GM19351 (cell line): ENCODE data around the gene SAMD3.
"Not testable (repeated sequence)": the region's sequence is repeated elsewhere in the genome, so short reads cannot be mapped to it uniquely, and the experiment has no call there.

Experiments
- ATAC-seq: cut with Tn5 transposase; IDR thresholded peaks from one replicate; pipeline ENCODE4 v1.9.1; 2021; ENCODE audit warnings: mild to moderate bottlenecking, moderate library complexity; ENCODE audit not compliant: unreplicated experiment

SAMD3 gene, protein sequence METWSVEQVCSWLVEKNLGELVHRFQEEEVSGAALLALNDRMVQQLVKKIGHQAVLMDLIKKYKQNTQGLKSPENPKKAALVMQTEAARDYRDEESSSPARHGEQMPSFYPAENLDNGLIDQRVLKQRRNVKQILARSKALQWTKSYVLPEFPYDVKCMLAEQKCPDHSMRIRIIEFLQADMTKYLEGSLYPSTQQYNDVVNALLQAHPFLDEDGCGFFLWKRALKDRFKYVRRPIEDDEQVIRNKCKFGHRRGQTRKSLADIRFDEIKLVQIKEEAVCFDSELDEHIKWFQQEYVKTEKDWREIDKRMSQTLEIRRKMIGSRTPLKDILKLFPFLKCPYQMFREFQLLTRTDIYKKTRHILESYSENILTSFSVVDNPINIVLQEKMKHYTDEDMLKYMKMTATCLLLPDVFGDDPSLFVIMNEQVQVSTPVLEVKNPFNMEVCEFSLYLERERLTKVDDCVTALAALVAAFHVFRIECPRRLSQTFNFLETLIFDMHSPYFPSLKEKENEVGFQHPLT

DNA sequence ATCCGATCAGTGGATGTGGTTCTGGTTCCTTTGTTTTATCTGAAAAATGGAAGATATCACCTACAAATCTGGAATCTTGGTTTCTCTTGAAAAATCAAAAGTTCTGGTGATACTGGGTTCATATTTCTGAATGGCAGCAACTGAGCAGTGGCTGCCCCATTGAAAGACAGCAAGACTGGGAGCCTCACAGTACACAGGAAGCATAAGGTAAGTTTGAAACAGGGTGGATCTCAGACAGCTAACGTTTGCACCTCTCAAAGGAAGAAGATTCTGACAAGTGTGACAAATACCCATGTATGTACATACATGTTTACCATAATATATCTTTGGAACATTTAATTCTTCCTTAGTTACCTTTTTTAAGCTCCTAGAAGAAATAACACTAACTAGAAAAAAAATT, at the start of gene SAMD3:
SAMD3 (minus strand) TSS at position 177 of the 400 bp plus-strand sequence. CDS start 7,678 bp downstream, outside the sequence.
- ATAC-seq: no peak

DNA sequence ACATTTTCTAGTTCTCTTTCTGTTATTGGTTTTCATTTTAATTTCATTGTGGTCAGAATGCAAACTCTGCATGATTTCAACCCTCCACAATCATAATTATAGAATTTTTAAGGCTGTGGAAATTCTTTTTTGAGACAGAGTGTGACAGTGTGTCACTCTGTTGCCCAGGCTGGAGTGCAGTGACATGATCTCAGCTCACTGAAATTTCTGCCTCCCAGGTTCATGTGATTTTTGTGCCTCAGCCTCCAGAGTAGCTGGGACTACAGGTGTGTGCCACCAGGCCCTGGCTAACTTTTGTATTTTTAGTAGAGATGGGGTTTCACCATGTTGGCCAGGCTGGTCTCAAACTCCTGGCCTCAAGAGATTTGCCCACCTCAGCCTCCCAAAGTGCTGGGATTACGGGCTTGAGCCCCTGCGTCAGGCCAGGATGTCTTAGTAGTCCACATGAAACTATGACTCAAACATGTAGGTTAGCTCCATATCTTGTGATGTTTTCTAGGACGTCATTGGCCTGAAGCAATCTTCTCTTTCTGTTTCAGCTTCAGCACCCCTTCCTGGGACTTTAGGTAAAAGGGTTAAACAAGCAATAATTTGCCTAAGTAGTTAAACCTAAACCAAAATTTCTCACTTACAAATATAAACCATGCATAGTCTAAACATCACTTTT, 47.4 kb upstream of the SAMD3 start:
- peak; percentile 95 for ATAC-seq

DNA sequence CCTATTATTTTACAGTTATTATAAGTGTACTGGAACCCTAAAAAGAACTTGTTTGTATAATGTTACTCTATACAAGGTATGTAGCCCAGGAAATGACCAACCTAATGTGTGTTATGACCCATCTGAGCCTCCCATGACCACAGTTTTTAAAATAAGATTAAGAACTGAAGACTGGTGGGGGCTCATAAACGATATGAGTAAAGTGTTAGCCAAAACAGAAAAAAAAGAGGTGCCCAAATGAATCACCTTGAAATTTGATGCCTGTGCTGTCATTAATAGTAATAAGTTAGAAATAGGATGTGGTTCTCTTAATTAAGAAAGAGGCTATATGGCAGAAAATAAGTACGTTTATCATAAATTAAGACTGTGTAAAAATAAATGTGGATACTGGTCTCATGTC, 42.8 kb upstream of the SAMD3 start:
- ATAC-seq: not testable (repeated sequence)

DNA sequence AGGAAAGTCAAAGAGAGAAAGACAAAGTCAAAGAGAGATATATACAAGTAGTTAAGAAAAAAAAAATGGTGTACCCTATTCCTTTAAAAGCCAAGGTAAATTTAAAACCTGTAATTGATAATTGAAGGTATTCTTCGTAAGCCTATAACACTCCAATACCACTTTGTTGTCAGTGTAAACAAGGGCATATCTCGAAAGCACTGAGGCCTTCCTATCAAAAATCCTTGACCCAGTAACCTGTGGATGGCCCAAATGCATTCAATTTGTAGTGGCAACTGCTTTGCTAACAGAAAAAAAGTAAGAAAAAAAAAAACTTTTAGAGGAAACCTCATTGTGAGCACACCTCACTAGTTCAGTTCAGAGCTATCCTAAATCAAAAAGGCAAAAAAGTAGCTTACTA, 39.3 kb upstream of the SAMD3 start:
- no peak for ATAC-seq

DNA sequence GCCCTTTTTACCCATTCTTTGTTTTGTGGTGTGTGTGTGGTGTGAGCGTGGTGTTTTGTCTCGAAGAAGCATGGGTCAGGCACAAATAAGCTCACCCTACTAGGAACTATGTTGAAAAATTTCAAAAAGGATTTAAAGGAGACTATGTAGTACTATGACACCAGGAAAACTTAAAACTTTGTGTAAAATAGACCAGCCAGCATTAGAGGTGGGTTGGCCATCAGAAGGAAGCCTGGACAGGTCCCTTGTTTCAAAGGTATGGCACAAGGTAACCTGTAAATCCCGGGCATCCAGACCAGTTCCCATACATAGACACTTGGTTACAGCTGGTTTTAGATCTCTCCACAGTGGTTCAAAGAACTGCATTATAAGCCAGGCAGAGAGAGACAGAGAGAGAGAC, 38.8 kb upstream of the SAMD3 start:
- not testable (repeated sequence) for ATAC-seq

DNA sequence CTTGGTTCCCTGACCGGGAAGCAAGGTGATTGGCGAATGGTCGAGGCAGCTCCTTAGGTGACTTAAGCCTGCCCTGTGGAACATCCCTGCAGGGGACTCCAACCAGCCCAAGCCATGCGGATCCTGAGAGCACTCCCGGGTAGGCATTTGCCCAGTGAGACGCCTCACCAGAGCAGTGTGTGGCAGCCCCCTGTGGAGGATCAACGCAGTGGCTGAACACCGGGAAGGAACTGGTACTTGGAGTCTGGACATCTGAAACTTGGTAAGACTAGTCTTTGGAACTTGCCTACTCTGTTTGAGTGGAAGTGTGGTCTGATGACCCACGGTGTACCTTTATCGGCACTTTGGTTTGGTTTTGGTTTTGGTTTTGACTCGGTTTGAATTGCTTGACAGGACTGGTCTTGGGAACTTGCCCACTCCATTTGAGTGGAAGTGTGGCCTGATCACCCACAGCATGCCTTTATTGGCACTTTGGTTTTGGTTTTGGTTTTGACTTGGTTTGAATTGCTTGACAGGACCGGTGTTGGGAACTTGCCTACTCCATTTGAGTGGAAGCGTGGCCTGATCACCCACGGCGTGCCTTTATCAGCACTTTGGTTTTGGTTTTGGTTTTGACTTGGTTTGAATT, 38.0 kb upstream of the SAMD3 start:
- peak; percentile 38 for ATAC-seq

DNA sequence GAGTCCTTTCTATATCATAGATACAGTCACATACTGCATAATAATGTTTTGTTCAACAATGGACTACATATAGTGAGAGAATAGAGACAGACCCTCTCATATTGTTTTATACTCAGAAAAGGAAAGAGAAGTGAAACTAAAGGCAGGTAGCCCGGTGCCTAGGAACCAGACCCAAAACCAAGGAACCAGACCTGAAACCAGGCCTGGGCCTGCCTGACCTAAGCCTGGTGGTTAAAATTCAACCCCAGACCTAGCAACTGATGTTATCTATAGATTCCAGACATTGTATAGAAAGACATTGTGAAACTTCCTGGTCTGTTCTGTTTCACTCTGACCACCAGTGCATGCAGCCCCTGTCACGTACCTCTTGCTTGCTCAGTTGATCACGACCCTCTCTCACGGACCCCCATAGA, 37.3 kb upstream of the SAMD3 start:
- peak; percentile 59 for ATAC-seq

DNA sequence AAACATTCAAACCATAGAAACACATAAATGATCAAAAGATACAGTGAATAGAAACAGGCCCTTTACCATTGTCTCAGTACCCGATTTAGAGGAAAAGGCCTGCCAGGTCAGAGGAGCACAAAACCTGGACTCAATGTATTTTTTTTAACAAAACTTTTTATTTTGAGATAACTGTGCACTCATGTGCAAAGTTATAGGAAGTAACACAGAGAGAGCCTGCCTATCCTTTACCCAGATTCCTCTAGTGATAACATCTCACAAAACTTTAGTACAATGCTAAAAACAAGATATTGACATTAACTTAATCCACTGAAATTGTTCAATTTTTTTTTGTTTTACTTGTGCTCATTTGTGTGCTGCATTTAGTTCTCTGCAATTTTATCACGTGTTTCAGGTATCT, 36.8 kb upstream of the SAMD3 start:
- peak; percentile 18 for ATAC-seq

DNA sequence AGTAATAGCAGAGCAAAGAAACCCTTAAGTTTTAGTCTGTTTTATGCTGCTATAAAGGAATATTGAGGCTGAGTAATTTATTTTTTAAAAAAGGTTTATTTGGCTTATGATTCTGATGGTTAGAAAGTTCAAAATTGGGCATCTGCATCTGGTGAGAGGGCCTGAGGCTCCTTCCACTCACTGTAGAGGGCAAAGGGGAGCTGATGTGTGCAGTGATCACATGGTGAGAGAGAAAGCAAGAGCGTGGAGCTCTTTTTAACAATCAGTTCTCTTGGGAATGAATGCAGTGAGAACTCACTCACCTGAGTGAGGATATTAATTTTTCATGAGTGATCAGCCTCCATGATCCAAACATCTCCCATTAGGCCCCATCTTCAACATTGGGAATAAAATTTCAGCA, 36.4 kb upstream of the SAMD3 start:
- ATAC-seq: peak; percentile 40

DNA sequence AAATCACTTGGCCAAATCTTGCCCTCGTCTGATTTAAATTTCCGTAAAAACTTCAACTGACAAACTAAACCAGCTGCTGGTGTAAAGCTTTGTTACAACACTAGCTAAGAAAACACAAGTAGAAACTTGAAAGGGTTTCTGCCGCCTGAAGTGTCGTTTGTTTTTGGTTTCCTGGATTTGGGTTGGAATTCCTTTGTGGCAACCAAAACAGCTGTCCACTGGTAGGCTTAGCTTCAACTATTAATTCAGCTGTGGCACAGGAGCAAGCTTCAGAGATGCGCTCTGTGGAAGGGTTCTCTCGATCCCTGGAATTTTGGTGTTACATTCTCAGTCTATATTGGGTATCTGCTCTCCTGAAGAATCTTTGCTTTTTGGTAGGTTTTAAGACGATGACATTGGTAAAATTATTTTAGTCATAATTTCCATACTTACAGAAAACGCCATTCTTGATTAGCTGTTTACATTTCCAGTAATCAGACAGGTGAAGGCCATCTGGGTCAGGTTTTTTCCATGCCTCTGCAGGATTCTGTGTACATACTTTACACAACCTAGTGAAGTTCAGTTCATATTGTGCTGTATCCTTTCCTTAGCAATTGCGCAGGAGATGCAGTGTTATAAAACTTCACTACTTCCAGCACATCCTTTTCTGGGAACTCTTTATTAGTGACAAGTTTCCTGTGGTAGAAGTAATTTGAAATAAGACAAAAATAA, 29.9 kb upstream of the SAMD3 start:
- ATAC-seq: no peak

DNA sequence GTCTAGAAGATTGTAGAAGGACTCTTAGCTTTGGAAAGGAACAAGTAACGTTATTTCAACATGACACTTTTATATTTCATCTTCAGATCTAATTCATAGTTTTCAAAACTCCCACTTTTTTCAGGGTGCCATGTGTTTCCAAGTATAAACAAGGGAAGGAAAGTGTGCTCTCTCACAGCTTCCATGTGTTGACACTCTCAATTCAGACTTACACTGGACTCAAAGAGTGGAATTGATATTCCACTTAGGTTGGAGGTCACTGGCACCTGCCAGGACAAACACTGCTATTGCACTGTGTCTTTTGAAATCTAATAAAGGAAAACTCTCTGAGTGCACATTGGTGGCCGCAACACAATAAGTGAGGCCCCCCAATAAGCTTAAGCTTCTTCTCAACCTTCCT, 22.5 kb upstream of the SAMD3 start:
- ATAC-seq: no peak

DNA sequence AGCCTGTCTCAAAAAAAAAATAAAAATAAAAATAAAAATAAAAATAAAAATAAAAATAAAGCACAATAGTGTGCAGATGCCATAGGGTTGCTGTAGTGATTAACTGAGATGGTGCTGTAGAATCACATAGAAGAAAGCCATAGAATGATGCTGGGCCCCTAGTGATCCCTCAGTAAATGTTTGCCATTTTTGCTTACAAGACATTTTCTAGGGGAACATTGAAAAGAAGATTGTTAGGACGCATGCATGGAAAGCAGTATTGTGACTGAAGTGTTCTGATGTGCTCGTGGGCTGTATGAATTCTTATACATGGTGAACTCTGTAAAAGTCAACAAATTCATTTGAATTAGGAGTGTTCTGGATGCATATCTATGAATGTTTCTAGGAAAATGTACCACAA, 22.0 kb upstream of the SAMD3 start:
- ATAC-seq: no peak

DNA sequence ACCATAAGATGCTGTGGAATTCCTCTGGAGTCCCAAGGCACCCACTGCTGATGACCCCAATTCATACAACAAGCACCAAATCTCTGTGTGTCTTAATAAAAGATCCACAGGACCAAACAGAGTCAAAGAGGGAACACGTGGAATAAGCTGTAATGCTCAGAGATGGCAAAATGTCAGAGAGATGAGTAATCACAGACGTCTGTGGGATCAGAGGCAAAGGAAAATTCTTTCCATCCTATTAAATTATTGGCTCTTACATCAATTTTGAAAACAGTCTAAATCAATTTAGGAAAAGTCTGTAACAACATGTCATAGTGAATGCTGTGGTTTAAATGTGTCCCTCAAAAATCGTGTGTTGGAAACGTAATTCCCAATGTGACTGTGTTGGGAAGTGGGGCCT, 17.5 kb upstream of the SAMD3 start:
- ATAC-seq: no peak

DNA sequence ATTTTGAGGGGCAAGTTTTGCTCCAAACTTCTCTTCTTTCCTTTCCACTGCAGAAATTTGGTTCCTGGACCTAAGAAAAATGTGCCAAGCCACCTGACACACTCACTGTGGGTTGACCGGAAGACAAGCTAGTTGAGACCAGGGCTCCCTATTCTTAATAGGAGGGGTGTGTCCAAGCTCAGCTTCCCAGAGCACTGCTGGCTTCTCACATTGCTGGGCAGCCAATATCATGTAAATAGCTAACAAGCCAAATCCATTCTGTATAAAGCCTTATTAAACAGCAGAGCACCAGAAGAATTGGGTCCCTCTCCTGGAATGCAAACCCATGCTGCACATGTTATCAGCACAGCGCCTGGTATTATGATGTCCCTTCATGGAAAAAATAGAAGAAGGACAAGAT, 17.0 kb upstream of the SAMD3 start:
- no peak for ATAC-seq

DNA sequence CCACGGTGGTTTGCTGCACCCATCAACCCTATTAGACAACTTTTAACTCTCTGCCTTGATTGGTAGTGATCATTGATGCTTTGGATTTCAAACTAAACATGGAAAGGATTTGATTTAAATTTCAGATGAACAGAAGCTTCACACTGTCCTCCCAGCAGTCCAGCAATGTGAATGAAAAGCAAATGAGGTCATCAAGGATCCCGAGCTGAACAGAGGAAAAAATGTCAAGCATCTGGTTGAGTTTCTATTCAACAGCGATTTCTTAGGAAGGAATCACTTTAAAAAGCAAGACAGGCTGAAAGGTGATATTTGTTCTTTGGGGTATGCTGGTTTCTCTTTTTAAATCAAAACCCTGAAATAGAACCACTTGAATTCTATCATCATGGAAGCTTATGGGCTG, 10.6 kb upstream of the SAMD3 start:
- no peak for ATAC-seq

DNA sequence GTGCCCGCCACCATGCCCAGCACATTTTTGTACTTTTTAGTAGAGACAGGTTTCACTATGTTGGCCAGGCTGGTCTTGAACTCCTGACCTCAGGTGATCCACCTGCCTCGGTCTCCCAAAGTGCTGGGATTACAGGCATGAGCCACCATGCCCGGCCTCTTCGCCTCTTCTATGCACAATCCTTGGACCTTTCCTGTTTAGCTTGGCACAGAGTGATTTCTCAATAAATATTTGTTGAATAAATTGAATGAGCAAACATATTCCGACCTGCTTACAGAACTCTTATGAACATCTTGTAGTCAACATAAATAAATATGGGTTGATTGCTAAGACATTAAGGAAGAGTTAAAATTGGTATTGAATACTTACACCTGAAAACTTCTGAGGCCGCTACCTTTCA, 7.8 kb upstream of the SAMD3 start:
- not testable (repeated sequence) for ATAC-seq

DNA sequence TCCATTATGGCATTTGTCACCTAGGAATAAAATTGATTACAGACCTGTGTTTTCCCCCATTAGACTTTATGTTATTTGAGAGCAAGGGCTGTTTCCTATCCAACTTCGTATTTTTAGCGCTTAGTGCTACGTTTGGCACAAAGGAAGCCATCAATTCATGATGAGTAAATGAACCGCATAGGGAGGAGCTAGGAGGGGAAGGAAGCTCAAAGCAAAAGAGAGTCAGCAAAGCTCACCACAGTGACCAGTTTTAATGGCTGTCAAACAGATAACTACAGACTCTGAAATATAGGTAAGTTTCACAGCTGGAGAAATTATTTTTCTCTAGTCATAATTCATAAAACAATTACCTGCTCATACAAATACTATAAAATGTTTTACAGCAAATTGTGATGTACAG, 6.9 kb upstream of the SAMD3 start:
- no peak for ATAC-seq

DNA sequence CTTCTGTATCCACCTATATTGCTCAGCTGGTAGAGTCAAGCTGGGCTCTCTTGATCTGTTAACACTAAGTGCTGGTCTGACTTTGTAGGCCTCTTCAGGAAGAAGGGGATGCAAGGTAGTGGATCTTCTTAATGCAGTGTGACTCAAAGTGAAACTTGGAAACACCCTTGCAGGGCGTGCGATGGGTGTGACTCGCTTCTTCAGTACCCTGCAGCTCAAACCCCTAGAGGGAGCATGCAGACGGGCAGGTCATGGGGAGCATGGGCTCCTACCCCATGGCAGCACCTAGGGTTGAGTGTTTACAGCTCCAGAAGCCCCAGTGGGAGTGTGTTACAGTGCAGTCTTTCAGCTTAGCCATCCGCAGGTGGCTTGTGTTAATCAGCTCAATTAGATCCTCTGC, 757 bp upstream of the SAMD3 start:
- peak; percentile 99 for ATAC-seq

DNA sequence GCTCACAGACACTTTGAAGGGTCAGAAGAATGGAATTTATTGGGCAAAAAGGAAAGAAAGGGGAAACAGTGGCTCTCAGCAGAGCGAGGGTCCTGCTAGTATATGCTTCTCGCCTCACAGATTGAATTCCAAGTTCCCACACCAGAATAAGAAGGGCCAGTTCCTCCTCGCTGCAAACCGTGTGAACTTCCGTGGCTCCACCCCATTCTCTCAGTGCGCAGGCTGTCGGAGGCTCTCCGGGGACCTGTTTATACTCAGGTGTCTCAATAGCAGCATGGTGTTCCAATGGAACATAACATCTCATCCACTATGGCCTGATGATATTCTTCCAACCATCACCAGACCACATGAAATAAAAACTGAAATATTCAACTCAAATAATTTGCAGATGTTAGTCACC, 4.6 kb downstream of the SAMD3 start:
- ATAC-seq: no peak

DNA sequence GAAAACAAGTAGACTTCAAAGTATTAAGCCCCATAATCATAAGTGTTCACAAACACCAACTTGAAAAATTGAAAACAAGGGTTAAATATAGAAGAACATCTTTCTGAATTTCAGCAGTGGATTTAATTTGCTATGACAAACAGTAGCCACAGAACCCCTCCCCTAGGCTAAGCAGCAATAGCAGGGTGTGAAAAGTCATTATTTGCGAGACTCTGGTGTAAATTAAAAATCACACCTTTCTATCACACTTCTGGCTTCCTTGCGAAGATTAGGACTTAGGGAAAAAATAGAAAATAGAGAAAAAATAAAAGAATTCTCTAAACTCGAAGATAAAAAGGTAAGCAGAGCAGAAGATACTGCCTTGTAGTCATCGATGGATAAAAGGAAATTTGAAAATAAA, 6.1 kb downstream of the SAMD3 start:
- no peak for ATAC-seq

DNA sequence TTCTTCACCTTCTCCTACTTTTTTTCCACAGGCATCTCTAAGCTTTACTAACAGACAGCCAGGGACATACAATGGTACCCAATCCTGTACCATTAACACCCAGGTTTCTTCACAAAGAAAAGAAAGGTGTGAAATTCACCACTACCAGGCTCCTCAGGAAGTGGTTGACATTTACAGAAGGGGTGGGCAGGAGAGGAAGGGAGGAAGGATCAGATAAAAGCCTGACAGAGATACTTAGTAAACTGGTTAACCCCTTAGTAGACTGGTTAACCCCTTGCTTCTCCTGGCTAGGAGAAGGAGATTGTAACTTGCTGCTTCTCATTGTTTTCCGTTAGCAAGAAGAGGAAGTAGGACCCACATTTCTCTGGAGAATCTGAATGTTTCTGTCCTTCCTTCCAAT, 7.2 kb downstream of the SAMD3 start:
- ATAC-seq: peak; percentile 59
